ENCODE data around the gene NACC2.

DNA sequence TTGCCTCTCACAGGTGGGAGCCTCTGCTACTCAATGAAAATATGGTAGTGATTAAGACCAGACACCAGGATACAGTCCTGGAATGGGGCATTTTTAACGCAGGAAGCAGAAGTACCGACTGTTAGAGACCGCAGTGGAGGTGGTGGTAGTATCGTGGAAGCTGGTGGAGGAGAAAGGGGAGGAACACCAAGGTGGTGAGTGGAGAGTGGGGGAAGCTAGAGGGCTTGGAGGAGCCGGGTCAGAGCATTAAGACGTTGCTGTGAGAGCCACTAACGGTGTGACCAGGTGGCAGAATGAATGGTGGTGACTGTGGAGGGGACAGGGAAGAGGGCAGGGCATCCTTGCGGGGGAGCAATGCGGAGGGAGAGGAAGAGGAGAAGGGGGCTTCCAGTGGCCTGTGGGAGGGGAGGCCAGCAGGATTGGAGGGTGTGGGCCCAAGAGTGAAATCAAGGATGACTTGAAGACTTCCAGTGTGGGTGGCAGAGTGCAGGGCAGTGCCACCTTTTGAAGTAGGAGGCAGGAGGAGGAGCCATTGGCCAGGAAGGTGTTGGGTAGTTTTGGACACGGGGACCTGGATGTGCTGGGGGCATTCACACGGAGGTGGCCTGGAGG, 132.3 kb downstream of the NACC2 start:
- TF ChIP-seq, protein P1, sequence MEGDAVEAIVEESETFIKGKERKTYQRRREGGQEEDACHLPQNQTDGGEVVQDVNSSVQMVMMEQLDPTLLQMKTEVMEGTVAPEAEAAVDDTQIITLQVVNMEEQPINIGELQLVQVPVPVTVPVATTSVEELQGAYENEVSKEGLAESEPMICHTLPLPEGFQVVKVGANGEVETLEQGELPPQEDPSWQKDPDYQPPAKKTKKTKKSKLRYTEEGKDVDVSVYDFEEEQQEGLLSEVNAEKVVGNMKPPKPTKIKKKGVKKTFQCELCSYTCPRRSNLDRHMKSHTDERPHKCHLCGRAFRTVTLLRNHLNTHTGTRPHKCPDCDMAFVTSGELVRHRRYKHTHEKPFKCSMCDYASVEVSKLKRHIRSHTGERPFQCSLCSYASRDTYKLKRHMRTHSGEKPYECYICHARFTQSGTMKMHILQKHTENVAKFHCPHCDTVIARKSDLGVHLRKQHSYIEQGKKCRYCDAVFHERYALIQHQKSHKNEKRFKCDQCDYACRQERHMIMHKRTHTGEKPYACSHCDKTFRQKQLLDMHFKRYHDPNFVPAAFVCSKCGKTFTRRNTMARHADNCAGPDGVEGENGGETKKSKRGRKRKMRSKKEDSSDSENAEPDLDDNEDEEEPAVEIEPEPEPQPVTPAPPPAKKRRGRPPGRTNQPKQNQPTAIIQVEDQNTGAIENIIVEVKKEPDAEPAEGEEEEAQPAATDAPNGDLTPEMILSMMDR (IDR thresholded peaks at IDR 0.05 in 8 of 11, conservative IDR thresholded peaks at IDR 0.05 in 3 of 11) = no peak
- no peak for TF ChIP-seq POLR2A (IDR thresholded peaks at IDR 0.05)
- TF ChIP-seq POLR2AphosphoS5 (IDR thresholded peaks at IDR 0.05) = no peak
